SKM-1 (cell line): Measurements from ENCODE around the gene BCAS3.

Source experiments
- DNase-seq: peaks from one replicate; lab custom pipeline; 2025; ENCODE audit not compliant: unreplicated experiment; lab: John Stamatoyannopoulos, UW

The BCAS3 gene

GRCh38 chr17:61118871-61119270 lies 441.2 kb downstream of the BCAS3 start:
- no peak for DNase-seq

- no peak for DNase-seq
Measured at GRCh38 chr17:61122326-61122913, 444.8 kb downstream of the BCAS3 start.

- no peak for DNase-seq
Measured at GRCh38 chr17:61124562-61124961, 446.9 kb downstream of the BCAS3 start.

GRCh38 chr17:61126473-61127249 lies 449.0 kb downstream of the BCAS3 start:
- DNase-seq = no peak

- DNase-seq = no peak
Measured at GRCh38 chr17:61127960-61128359, 450.3 kb downstream of the BCAS3 start.

GRCh38 chr17:61128661-61129115 lies 451.0 kb downstream of the BCAS3 start:
- DNase-seq = no peak

- no peak for DNase-seq
Measured at GRCh38 chr17:61129267-61130254, 451.9 kb downstream of the BCAS3 start.

GRCh38 chr17:61130330-61130729 lies 452.7 kb downstream of the BCAS3 start:
- DNase-seq = peak; percentile 33

- no peak for DNase-seq
Measured at GRCh38 chr17:61131585-61131984, 453.9 kb downstream of the BCAS3 start.

GRCh38 chr17:61132524-61132923 lies 454.9 kb downstream of the BCAS3 start:
- DNase-seq = no peak

- no peak for DNase-seq
Measured at GRCh38 chr17:61133853-61134252, 456.2 kb downstream of the BCAS3 start.

GRCh38 chr17:61134551-61135235 lies 457.0 kb downstream of the BCAS3 start:
- DNase-seq = no peak

GRCh38 chr17:61135782-61136181 lies 458.1 kb downstream of the BCAS3 start:
- no peak for DNase-seq

GRCh38 chr17:61136296-61136695 lies 458.6 kb downstream of the BCAS3 start:
- no peak for DNase-seq

GRCh38 chr17:61139219-61139618 lies 461.6 kb downstream of the BCAS3 start:
- DNase-seq = peak; percentile 90

- no peak for DNase-seq
Measured at GRCh38 chr17:61140081-61140786, 462.6 kb downstream of the BCAS3 start.

- DNase-seq = no peak
Measured at GRCh38 chr17:61143026-61143425, 465.4 kb downstream of the BCAS3 start.

- DNase-seq = no peak
Measured at GRCh38 chr17:61144137-61144536, 466.5 kb downstream of the BCAS3 start.

- no peak for DNase-seq
Measured at GRCh38 chr17:61144617-61145564, 467.2 kb downstream of the BCAS3 start.
